ENCODE measurements around the gene PSME3IP1.

Gene PSME3IP1

GRCh38 chr16:57153841-57154240 lies 32.0 kb downstream of the PSME3IP1 start:
- H2AFZ ChIP-seq (ENCODE audit: low read length) = no peak overlapping the region
- H3K79me2 ChIP-seq (ENCODE audit: insufficient read depth, low read length) = peaks cover under 1% of the 10 kb centered on the region; the same call in 1 of the 2 replicates
- no peak overlapping the region for H3K4me3 ChIP-seq (ENCODE audit: low read length, poor library complexity, severe bottlenecking)
- no peaks in the 10 kb centered on the region for H3F3A ChIP-seq (ENCODE audit: low read depth)
- no peak overlapping the region for H3K9ac ChIP-seq (ENCODE audit: low read depth, low read length, poor library complexity, severe bottlenecking)
- H3K4me1 ChIP-seq (ENCODE audit: insufficient read depth, low read length, poor library complexity, severe bottlenecking) = peaks cover 41% of the 10 kb centered on the region
- H3K27me3 ChIP-seq (ENCODE audit: insufficient read depth, low read length, poor library complexity, severe bottlenecking) = no peaks in the 10 kb centered on the region
- no peaks in the 10 kb centered on the region for H3K9me3 ChIP-seq (ENCODE audit: insufficient read depth, low read depth, low read length)
- H4K20me1 ChIP-seq (ENCODE audit: insufficient read depth, low read length, poor library complexity, severe bottlenecking) = no peaks in the 10 kb centered on the region
- TF ChIP-seq CTCF (conservative IDR thresholded peaks at IDR 0.05; ENCODE audit: low read length) (no peak), EZH2phosphoT487 (IDR thresholded peaks at IDR 0.05; ENCODE audit: borderline replicate concordance) (no peak)
- peaks cover 56% of the 10 kb centered on the region for H3K36me3 ChIP-seq (ENCODE audit: insufficient read depth, low read length)
- H3K9me2 ChIP-seq (replicated peaks; ENCODE audit: low read depth, low read length) = no peaks in the 10 kb centered on the region
- H3K4me2 ChIP-seq (ENCODE audit: low read depth, low read length, poor library complexity, severe bottlenecking) = no peak overlapping the region

- peak overlapping the region; percentile 17 for H3K9ac ChIP-seq (ENCODE audit: low read depth, low read length, poor library complexity, severe bottlenecking)
- no peak overlapping the region for H3K4me3 ChIP-seq (ENCODE audit: low read length, poor library complexity, severe bottlenecking)
- TF ChIP-seq EZH2phosphoT487 (IDR thresholded peaks at IDR 0.05; ENCODE audit: borderline replicate concordance) (no peak), CTCF (conservative IDR thresholded peaks at IDR 0.05; ENCODE audit: low read length) (no peak)
- H3K9me2 ChIP-seq (replicated peaks; ENCODE audit: low read depth, low read length) = no peaks in the 10 kb centered on the region
- 0 out of 2 replicates have a peak, but pooled peaks cover 2% of the 10 kb centered on the region for H3F3A ChIP-seq (ENCODE audit: low read depth)
- H3K4me2 ChIP-seq (ENCODE audit: low read depth, low read length, poor library complexity, severe bottlenecking) = peak overlapping the region; percentile 24
- H4K20me1 ChIP-seq (ENCODE audit: insufficient read depth, low read length, poor library complexity, severe bottlenecking) = no peaks in the 10 kb centered on the region
- no peaks in the 10 kb centered on the region for H3K27me3 ChIP-seq (ENCODE audit: insufficient read depth, low read length, poor library complexity, severe bottlenecking)
- peaks cover 51% of the 10 kb centered on the region for H3K4me1 ChIP-seq (ENCODE audit: insufficient read depth, low read length, poor library complexity, severe bottlenecking)
- H3K36me3 ChIP-seq (ENCODE audit: insufficient read depth, low read length) = peaks cover 45% of the 10 kb centered on the region; the same call in 1 of the 2 replicates
- H3K9me3 ChIP-seq (ENCODE audit: insufficient read depth, low read depth, low read length) = no peaks in the 10 kb centered on the region
- H3K79me2 ChIP-seq (ENCODE audit: insufficient read depth, low read length) = no peaks in the 10 kb centered on the region
- H2AFZ ChIP-seq (ENCODE audit: low read length) = no peak overlapping the region
Measured at GRCh38 chr16:57152096-57153093, 33.4 kb downstream of the PSME3IP1 start.

GRCh38 chr16:57151369-57151768 lies 34.5 kb downstream of the PSME3IP1 start:
- no peaks in the 10 kb centered on the region for H3K9me2 ChIP-seq (replicated peaks; ENCODE audit: low read depth, low read length)
- peak overlapping the region; percentile 24 for H3K4me2 ChIP-seq (ENCODE audit: low read depth, low read length, poor library complexity, severe bottlenecking)
- H3K36me3 ChIP-seq (ENCODE audit: insufficient read depth, low read length) = peaks cover 43% of the 10 kb centered on the region; the same call in 1 of the 2 replicates
- 0 out of 2 replicates have a peak, but pooled peaks cover 2% of the 10 kb centered on the region for H3F3A ChIP-seq (ENCODE audit: low read depth)
- H3K9ac ChIP-seq (ENCODE audit: low read depth, low read length, poor library complexity, severe bottlenecking) = peak overlapping the region; percentile 17
- peaks cover 58% of the 10 kb centered on the region for H3K4me1 ChIP-seq (ENCODE audit: insufficient read depth, low read length, poor library complexity, severe bottlenecking)
- H4K20me1 ChIP-seq (ENCODE audit: insufficient read depth, low read length, poor library complexity, severe bottlenecking) = no peaks in the 10 kb centered on the region
- no peaks in the 10 kb centered on the region for H3K27me3 ChIP-seq (ENCODE audit: insufficient read depth, low read length, poor library complexity, severe bottlenecking)
- no peak overlapping the region for H3K4me3 ChIP-seq (ENCODE audit: low read length, poor library complexity, severe bottlenecking)
- H3K79me2 ChIP-seq (ENCODE audit: insufficient read depth, low read length) = no peaks in the 10 kb centered on the region
- no peaks in the 10 kb centered on the region for H3K9me3 ChIP-seq (ENCODE audit: insufficient read depth, low read depth, low read length)
- TF ChIP-seq EZH2phosphoT487 (IDR thresholded peaks at IDR 0.05; ENCODE audit: borderline replicate concordance) (no peak), CTCF (conservative IDR thresholded peaks at IDR 0.05; ENCODE audit: low read length) (no peak)
- H2AFZ ChIP-seq (ENCODE audit: low read length) = no peak overlapping the region
